HEK293T (cell line): Measurements from ENCODE around the gene BEGAIN.

Source experiments
- BHLHE40 ChIP-seq: fragments of 450-650 bp; IDR thresholded peaks from 2 replicates; pipeline ENCODE4 v1.6.1; 2016; ENCODE audit warnings: mild to moderate bottlenecking, moderate library complexity, borderline replicate concordance
- ELF4 ChIP-seq: fragments of 450-650 bp; IDR thresholded peaks from 2 replicates; pipeline ENCODE4 v1.6.1; 2017; ENCODE audit warnings: antibody characterized with exemption
- FOXK2 ChIP-seq: fragments of 450-650 bp; IDR thresholded peaks from 2 replicates; pipeline ENCODE4 v1.6.1; 2016; ENCODE audit warnings: mild to moderate bottlenecking
- FOXM1 ChIP-seq: fragments of 450-650 bp; IDR thresholded peaks from 2 replicates; pipeline ENCODE4 v1.6.1; 2017; ENCODE audit warnings: mild to moderate bottlenecking, borderline replicate concordance
- HDGF ChIP-seq: fragments of 450-650 bp; IDR thresholded peaks from 2 replicates; pipeline ENCODE4 v1.6.1; 2017; ENCODE audit warnings: antibody characterized with exemption, borderline replicate concordance
- LEF1 ChIP-seq: fragments of 450-650 bp; IDR thresholded peaks from 2 replicates; pipeline ENCODE4 v1.6.1; 2017; ENCODE audit warnings: mild to moderate bottlenecking, borderline replicate concordance
- NFRKB ChIP-seq: fragments of 450-650 bp; IDR thresholded peaks from 2 replicates; pipeline ENCODE4 v1.6.1; 2016; ENCODE audit warnings: mild to moderate bottlenecking, moderate library complexity
- SP1 ChIP-seq: fragments of 450-650 bp; IDR thresholded peaks from 2 replicates; pipeline ENCODE4 v1.6.1; 2017
- SUZ12 ChIP-seq: fragments of 450-650 bp; IDR thresholded peaks from 2 replicates; pipeline ENCODE4 v1.6.1; 2016; ENCODE audit warnings: mild to moderate bottlenecking
- TARDBP ChIP-seq: fragments of 450-650 bp; IDR thresholded peaks from 2 replicates; pipeline ENCODE4 v1.6.1; 2016
- ZNF384 ChIP-seq: fragments of 450-650 bp; IDR thresholded peaks from 2 replicates; pipeline ENCODE4 v1.6.1; 2016

GRCh38 chr14:100575266-100575995 lies 11.8 kb downstream of the BEGAIN start:
- TF ChIP-seq NFRKB (no peak), SP1 (no peak), HDGF (no peak), FOXM1 (no peak), TARDBP (no peak), SUZ12 (no peak), BHLHE40 (no peak), ELF4 (no peak), FOXK2 (no peak), LEF1 (no peak), ZNF384 (no peak)
